ENCODE measurements around the gene ATRNL1.

The ATRNL1 gene

GRCh38 chr10:115830265-115830970 lies 737.3 kb downstream of the ATRNL1 start:
- in situ Hi-C loops (cut with MboI; ENCODE audit: low sequenced_read_pairs) = no loop called here

GRCh38 chr10:115831016-115831415 lies 737.9 kb downstream of the ATRNL1 start:
- in situ Hi-C loops (cut with MboI; ENCODE audit: low sequenced_read_pairs) = no loop called here

GRCh38 chr10:115833119-115833518 lies 740.0 kb downstream of the ATRNL1 start:
- in situ Hi-C loops (cut with MboI; ENCODE audit: low sequenced_read_pairs) = no loop called here

DNA sequence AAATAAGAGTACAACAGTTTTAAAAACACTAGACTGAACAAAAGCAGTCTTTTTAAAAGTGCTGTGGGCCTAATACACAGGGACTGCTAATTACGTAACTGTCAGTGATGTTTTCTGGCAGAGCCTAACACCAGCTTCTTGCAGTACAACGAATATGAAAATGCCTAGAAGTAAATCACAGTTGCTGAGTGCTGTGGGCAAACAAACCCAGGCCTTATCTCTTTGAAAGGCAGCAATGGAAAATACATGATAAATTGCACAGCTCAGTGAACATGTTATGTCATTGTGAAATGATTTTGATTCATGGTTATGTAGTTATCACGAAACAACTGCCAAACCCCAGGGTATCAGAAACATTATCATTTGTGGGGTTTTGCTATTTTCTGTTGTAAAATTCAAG lies 751.4 kb downstream of the ATRNL1 start:
- in situ Hi-C loops (cut with MboI; ENCODE audit: low sequenced_read_pairs) = no loop called here

GRCh38 chr10:115845921-115846320 lies 752.8 kb downstream of the ATRNL1 start:
- in situ Hi-C loops (cut with MboI; ENCODE audit: low sequenced_read_pairs) = no loop called here

DNA sequence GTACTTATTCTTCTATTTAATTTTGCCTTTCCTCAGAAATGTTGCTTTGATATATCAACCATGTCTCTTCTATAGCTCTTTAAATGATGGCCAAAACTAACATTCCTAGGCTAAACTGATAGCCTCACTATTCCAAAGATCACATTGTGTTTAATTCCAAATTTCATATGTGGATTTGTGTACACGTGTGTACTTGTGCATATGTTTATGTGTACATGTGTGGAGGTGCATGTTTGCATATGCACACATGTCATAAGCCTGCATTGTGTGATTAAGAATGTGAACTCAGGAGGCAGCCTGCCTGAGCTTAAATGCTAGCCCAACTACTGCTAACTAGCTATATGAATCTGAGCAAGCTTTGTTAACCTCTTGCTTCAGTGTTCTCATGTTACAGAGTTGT lies 753.4 kb downstream of the ATRNL1 start:
- in situ Hi-C loops (cut with MboI; ENCODE audit: low sequenced_read_pairs) = no loop called here

DNA sequence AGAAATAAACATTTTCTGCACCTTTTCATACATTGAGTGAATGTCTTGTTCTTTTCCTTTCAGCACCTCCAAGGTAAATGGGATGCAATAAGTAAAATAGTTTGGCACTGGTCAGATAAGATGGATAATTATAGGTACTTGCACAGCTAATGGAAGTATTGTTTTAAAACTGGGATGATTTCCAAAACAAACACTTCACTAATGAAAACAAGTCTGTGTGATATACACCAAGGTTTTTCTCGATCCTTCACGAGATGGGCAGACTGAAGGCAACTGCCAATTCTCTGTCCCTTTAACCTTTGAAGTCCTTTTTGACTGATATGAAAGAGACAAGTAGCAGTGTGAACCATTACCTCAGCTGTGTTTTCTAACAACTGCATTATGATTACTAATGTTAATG lies 756.0 kb downstream of the ATRNL1 start:
- in situ Hi-C loops (cut with MboI; ENCODE audit: low sequenced_read_pairs) = no loop called here

GRCh38 chr10:115850666-115851065 lies 757.5 kb downstream of the ATRNL1 start:
- in situ Hi-C loops (cut with MboI; ENCODE audit: low sequenced_read_pairs) = no loop called here

- in situ Hi-C loops (cut with MboI; ENCODE audit: low sequenced_read_pairs) = no loop called here
Observed at GRCh38 chr10:115851695-115852094, 758.5 kb downstream of the ATRNL1 start.

- in situ Hi-C loops (cut with MboI; ENCODE audit: low sequenced_read_pairs) = no loop called here
Observed at GRCh38 chr10:115854740-115855435, 761.7 kb downstream of the ATRNL1 start.

GRCh38 chr10:115856580-115856979 lies 763.4 kb downstream of the ATRNL1 start:
- in situ Hi-C loops (cut with MboI; ENCODE audit: low sequenced_read_pairs) = no loop called here

GRCh38 chr10:115857856-115858255 lies 764.7 kb downstream of the ATRNL1 start:
- in situ Hi-C loops (cut with MboI; ENCODE audit: low sequenced_read_pairs) = no loop called here

DNA sequence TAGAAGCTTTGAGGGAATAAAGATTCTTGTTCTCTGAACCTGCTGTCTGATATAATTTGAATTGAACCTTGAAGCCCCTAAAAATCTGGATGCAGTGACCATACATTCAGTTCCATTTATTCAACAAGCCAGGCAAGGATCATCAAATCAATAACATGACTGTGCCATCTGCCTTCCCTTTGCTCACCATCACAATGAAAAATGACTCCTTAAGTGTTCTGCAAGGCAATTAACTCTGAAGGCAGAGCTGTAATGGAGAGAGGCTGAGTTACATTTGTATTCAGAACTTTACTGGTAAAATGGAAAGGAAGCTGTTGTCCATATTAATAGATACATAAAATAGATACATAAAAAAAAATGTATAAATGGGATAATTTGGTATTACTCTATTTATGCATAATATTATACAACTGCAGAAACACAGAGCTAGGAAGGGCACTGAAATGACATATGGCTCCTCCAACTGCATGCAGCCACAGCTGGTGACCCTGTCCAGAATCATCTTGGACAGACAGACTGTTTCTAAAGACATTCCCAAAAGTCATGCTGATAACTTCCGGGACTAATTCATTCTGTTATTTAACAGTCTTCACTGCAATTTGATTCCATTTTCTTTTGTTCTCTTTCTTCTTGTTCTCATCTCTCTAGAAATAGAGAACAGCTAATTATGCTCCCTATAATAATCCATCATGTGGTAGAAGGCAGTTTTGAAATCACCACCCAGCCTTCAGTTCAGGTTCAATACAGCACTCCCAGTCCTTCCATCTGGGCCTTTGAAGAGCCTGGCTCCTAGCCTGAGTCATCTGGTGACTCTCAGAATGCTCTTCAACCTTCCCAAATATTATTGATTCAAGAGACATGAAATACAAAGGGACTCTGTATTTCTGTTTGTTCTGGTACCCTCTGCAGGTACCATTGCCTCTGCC lies 767.3 kb downstream of the ATRNL1 start:
- in situ Hi-C loops (cut with MboI; ENCODE audit: low sequenced_read_pairs) = no loop called here

GRCh38 chr10:115861455-115861854 lies 768.3 kb downstream of the ATRNL1 start:
- in situ Hi-C loops (cut with MboI; ENCODE audit: low sequenced_read_pairs) = no loop called here

DNA sequence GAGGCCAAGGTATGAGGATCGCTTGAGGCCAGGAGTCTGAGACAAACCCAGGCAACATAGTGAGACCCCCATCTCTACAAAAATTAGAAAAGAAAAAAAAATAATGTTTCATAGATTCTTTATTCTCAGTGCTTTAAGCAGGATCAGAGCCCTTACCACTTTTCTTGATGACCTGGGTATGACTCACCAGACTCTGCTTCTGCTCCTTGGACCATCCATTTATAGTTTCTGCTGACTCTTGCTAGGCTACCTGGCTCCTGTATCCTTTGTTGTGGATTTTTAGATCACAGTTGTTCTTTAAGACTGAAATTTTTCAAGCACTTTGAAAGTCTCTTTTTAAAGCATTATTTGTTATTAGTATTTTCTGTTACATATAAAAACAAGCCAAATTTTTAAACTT lies 768.7 kb downstream of the ATRNL1 start:
- in situ Hi-C loops (cut with MboI; ENCODE audit: low sequenced_read_pairs) = no loop called here

DNA sequence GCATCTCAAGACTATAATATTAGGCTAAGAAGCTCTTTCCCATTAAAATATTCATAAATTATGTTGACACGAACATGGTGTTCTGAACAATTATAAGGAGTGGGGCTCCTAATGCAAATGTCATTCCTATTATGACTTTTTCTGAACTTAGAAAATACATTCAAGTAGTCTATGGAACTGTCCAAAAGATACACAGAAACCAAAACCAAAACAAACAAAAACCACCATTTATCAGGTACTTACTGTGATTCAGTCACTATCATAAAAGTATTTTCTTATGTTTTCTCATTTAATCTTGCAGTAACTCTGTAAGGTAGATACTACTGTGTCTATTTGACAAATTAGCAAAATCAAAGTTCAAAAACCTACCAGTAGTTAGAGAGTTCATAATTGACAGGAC lies 773.0 kb downstream of the ATRNL1 start:
- in situ Hi-C loops (cut with MboI; ENCODE audit: low sequenced_read_pairs) = no loop called here

DNA sequence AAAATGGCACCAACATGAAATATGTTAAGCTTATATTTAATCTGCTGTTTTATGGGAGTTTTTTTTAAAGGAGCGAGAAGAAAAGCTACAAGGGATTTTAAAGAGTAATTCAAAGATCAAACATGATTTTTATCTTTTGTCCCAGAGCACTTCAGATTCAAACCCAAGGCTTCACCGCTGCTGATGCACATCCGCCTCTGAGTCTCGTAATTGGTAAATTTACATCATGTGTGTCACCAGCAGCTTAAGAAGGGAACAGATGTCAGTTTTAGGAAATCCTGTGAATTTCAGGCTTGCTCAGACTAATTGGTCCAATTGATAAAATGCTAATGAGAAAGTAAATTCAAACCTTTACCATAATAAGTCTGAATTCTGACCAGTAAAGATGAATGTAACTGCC lies 773.5 kb downstream of the ATRNL1 start:
- in situ Hi-C loops (cut with MboI; ENCODE audit: low sequenced_read_pairs) = no loop called here

GRCh38 chr10:115867305-115867704 lies 774.1 kb downstream of the ATRNL1 start:
- in situ Hi-C loops (cut with MboI; ENCODE audit: low sequenced_read_pairs) = no loop called here

- in situ Hi-C loops (cut with MboI; ENCODE audit: low sequenced_read_pairs) = no loop called here
Observed at GRCh38 chr10:115871855-115872254, 778.7 kb downstream of the ATRNL1 start.

DNA sequence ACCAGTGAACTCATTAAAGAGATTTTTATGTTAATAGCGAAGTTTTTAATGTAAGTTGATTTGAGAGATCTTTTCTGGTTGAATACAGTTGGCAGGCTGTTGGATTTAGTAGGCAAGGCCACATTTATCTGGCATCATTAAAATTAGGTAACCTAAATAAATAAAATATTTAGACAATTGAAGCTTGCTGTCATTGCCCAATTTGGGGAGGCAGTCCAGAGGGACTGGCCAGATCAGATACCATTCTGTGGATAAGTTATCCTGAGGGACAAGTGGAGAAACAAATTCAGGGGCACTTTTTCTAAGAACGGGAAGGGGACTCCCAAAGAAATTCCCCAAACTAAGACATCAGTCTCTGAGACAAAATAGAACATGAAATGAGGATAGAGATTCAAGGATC lies 782.0 kb downstream of the ATRNL1 start:
- in situ Hi-C loops (cut with MboI; ENCODE audit: low sequenced_read_pairs) = no loop called here

DNA sequence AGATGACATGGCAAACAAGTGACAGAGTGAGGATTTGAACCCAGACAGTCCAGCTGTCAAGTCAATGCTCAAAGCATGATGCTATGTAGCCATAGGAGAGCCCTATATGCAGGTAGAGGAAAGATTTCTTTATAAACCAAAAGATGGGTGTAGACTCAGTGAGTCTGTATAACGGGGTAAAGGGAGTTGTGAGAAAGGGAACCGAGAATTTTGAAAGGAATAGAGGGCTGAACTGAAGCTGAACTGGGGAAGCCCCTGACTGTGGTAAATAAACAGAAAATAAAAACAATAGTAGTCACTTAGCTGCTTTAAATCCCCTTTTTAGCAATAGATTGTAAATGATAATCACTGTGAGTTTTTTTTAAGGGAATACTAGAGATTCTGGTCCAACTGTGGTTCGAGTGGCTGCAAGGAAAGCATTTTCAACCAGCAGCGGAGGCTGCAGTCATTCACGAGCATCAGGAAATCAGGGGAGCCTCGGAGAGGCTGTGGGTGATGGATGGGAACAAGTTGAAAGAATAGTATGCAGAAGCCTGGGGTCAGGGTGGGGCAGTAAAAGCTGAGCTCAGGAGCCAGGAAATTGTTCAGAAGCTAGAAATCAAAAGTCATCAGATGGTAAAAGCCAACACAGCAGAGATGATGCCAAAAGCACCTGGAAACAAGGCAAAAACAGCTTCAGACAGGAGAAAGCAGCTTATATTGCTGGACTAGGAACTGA lies 786.4 kb downstream of the ATRNL1 start:
- in situ Hi-C loops (cut with MboI; ENCODE audit: low sequenced_read_pairs) = no loop called here
